Hypothalamus (tissue), 51 donors: Measurements from ENCODE around the gene EFHC2.

Experiments
- DNase-seq, 51 donors: peaks; one replicate each; lab custom pipeline; 2025; lab: John Stamatoyannopoulos, UW

Gene EFHC2, protein sequence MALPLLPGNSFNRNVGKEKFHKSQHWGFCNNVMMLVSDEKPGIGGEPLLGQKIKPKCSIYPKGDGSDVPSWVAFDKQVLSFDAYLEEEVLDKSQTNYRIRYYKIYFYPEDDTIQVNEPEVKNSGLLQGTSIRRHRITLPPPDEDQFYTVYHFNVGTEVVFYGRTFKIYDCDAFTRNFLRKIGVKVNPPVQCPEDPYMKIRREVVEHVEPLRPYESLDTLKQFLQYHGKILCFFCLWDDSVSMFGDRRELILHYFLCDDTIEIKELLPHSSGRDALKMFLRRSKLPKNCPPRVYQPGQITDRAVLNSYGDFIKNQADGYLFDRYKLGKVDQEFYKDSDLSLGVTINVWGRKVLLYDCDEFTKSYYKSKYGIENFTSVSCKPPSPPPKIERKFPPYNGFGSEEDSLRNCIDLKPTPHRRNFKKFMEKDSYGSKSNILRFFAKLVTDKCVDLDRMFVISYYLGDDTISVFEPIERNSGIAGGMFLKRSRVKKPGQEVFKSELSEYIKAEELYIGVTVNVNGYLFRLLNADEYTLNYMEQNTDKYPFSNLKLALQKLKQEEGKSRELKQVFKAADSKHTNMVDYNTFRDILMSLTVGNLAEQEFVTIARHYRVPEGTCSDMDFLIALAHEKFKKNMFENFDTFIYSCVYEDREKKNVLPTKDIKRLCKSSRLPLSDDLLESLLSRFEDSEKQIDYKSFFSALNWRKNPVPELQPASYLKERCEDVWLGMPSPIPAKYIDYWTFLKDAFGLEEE

DNA sequence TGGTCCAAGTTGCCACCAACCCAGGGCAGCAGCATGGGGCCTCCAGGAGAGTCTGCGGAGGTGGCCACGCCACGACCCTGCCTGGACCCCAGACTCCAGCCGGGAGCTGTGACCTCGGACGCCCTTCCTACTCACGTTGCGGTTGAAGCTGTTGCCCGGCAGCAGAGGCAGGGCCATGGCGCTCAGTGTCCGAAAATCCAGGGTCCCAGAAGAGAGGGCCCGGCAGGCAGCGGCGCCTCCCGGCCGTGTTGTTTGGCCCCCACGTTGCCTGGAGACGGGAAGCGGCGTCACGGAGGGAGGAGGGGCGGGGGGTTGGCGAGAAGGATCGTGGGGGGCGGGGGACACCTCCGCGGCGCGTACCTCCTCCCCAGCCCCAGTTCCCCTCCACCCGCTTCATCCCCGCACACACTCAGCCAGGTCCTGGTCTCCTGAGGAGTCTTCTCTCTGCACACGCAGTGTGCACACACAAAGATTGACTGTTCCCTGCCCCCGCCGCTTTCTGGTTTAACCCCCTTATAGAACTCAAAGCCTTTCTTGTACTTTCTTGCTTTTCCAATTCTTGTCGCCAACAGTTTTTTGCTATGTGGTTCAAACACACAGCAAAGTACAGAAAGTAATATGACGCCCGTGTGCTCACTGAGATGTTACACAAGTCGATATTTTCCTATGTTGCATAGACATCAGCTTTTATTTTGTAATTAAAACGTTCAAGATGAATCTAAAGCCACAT lies at the start of gene EFHC2:
Gene EFHC2, minus strand, starts transcription at position 261 of the 730 bp plus-strand sequence. Its CDS starts 84 bp downstream, at position 177.
- DNase-seq: peak in 31 of 51 donors; percentile 0 to 33 (median 8)

DNA sequence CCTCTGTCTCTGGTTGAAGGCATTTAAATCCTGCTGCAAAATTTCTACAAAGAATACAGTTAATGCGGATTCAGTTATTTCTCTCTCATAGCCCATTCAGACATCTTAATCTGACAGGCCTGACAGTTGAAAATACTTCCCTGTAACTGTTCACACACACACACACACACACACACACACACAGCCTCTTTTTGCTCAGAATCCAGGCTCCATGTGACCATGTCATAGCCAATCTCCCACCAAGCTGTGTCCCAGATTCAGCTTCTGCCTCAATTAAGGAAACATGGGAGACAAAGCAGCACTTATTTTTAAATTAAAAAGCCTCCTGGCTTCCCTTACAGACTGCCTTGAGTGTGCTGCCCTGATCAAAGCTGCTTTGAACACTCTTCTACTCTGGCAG lies 49.3 kb upstream of the EFHC2 start:
- peak in 22 of 51 donors; percentile 0 to 50 (median 2) for DNase-seq

DNA sequence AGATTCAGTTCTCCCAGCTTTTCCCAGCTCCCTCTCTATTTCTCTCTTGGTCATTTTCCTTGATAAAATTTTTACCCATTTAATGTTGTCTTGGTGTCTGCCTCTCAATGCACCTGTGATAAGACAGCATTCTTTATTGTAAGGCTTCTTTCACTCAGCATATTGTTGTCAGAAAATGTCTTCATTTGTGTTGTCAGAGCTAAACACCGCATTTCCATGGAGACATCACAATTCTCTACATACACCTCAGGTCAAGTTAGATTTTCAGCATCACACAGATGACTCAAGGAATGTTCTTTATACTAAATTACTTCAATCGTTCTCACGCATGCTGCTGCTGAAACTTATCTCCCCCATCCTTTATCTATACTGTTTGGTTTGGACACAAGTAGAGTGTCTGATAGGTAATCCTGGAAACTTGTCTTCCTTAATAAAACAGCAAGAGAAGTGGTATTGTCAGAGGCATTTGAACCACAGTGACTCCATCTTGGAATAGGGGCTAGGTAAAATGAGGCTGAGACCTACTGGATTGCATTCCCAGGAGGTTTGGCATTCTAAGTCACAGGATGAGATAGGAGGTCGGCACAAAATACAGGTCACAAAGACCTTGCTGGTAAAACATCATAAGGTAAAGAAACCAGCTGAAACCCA lies 41.3 kb upstream of the EFHC2 start:
- no peak for DNase-seq

DNA sequence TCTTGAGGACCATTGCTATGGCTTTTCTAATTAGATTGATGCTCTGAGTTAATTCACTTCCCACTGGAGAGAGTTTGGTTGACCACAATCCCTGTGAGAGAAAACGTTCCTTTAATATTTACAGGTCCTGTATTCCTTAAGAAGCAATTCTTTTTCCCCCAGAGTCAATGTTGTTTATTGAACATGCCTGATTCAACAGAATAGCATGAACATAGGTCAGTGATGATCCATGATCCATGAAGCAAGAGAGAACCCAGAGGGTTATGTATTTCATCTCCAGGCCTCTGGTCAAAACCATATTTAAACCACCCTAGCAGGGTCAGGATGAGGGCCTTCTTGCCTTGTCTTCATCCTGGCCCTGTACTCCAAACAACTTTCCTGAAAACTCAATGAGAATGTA lies 39.4 kb upstream of the EFHC2 start:
- no peak for DNase-seq

DNA sequence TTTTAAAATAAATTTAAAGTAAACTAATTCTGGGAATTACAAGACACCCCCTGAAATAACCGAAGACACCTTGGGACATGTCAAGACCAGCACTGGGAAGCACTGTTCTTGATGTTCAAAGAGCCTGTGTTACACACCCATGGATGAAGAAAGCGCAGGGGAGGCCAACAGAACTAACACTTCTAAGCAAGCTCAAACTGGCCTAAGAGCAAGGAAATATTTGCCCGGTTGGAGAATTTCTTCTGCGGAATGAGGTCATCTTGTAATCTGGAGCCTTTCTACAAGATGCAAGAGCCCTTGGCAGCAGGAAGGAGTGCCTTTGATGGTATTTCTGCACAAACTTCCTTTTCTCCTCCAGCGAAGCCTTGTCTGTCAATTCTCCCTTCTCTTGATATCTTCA lies 9.3 kb upstream of the EFHC2 start:
- no peak for DNase-seq

DNA sequence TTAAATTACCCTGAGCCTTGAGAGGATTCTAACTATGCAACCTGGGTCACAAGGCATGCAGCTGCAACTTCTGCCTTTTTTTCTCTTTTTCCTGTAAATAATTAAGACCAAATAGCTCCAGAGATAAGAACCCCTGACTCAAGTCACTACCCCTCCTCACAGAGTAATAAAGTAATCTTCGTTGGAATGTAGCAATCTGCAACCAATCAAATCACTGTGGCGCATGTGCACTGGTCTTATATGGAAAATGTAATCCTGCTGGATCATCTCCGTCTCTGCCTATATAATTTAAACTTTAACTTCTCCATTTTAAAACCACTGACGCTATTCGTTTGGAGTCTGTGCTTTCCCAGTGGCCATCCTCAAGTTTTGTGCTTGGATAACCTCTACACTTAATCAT lies 6.1 kb upstream of the EFHC2 start:
- no peak for DNase-seq

DNA sequence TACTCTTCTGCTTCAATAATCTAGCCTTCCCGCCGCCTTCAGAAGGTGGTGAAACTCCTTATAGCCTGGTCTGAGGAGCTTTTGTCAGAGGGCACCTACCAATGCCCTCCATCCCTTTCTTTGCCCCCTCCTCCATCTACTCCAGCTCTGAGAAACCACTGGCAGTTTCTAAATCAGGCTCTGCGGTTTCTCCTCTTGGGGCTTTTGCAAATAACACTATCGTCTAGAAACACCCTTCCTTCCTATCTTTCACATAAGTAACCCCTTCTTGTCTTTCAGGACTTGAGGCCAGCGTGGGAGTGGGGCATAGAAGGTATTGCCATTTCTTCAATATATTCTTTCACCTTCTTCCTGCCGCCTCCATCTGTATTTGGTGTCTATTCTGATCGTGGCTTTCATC lies 1.2 kb upstream of the EFHC2 start:
- DNase-seq: no peak

DNA sequence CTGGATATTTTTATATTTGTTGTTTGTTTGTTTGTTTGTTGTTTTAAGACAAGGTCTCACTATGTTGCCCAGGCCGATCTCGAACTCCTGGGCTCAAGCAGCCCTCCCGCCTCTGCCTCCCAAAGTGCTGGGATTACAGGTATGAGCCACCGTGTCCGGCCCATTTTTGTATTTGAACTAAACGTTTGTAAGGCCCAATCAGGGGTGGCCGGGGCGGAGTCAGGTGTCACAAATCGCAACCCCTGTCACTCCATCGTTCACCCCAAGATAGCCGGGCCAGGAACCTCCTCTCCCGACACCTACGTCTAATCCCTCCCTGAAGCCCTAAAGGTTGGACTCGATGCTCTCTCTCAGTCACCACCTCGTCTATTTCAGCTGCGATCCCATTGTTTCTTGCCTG lies 722 bp upstream of the EFHC2 start:
- DNase-seq: peak in 3 of 51 donors; percentile 0 to 2 (median 0)

DNA sequence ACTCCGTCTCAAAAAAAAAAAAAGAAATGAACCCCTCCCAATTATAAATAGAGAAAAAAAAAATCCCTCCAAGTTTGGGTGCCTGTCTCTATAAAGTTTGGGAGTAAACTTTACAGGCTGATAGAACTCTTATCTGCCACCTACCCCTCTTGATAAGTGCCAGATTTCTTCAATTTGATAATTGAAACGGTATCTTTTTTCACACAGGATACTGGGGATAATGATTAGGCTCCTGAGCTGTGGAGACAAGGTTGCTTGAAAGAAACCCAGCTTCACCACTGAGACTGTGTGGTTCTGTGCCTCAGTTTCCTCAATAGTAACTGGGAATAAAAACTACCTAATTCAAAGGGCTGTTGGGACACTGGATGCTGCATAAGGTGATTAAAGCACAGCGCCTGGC lies 606 bp downstream of the EFHC2 start:
- DNase-seq: no peak

DNA sequence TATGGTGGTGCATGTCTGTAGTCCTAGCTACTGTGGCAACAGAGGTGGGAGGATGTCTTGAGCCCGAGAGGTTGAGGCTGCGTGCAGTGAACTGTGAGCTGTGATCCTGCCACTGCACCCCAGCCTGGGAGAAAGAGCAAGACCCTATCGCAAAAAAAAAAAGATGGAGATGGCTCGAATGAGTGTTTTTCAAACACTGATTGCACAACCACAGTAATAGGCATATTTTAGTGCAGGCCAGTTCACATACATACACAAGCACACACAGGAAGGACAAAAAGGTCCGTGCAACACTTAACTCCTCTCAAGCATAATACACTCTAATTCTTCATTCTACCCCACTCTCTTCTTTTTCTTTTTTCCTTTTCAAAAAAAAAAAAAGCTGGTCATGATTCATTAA lies 5.1 kb downstream of the EFHC2 start:
- no peak for DNase-seq

DNA sequence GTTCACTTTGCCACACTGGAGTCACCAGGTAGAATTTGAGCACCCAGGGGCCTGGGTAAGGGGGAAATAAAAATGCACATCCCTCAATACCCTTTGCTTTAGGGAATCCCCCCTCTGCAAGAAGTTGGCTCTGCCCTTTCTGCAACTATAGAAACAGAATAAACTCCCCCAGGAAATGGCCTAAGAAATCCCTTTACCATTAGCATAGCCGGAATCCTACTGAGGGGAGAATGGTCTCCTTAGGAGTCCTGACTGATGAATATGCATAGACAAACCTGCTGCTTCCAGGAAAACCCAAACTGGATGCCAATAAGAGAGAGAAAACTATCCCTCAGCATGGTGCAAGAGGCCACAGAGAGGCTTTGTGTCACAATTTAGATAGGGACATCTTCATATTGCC lies 11.0 kb downstream of the EFHC2 start:
- no peak for DNase-seq

DNA sequence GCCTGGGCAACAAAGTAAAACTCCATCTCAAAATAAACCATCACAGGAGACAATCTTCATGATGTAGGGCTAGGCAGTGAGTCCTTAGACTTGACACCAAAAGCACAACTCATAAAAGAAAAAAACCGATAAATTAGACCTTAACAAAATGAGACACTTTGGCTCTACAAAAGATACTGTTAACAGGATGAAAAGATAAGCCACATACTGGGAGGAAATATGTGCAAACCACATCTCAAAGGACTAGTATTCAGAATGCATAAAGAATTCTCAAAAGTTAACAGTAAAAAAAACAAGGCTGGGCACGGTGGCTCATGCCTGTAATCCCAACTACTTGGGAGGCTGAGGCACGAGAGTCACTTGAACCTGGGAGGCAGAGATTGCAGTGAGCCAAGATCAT lies 13.2 kb downstream of the EFHC2 start:
- DNase-seq: no peak

DNA sequence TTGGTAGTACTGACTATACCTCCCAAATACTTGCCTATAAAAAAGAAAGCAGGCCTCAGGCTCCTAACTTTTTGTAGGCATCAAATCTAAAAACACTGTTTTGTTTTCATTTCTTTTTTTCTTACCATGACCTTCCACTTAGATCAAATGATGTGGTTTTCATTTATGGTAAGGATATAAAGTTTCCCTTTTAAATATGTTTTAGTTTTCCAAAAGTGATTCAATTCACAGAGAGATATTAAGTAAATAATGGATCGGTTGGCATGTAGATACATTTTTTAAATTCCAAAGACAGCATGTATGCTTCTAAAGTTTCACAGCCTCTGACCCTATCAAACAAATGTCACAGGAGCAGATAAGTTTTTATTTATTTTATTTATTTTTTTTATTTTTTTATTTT lies 23.9 kb downstream of the EFHC2 start:
- DNase-seq: no peak

DNA sequence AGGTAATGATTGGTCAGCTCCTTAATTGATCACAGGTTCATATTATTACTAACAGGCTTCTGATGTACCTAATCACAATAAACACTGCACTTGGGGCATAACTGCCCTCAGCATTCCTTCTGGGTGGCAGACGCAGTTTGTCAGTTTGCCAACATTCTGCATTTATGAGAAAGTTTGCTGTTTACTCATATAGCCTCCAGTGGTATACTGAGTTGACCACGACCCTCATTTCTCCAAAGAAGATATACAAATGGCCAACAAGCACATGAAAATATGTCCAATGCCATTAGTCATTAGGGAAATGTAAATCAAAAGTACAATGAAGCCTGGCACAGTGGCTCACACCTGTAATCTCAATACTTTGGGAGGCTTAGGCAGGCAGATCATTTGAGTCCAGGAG lies 26.3 kb downstream of the EFHC2 start:
- no peak for DNase-seq

DNA sequence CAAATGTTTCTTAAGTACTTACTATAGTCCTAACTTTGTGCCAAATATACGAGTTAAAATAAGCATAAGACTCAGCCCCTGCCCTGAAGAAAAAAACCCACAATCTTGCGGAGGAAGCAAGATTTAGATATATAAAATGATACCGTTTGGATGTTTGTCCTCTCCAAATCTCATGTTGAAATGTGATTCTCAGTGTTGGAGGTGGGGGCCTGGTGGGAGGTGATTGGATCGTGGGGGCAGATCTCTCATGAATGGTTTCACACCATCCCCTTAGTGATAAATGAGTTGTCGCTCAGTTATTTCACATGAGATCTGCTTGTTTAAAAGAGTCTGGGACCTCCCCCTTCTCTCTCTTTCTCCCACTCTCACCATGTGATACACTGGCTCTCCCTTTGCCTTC lies 28.7 kb downstream of the EFHC2 start:
- no peak for DNase-seq

DNA sequence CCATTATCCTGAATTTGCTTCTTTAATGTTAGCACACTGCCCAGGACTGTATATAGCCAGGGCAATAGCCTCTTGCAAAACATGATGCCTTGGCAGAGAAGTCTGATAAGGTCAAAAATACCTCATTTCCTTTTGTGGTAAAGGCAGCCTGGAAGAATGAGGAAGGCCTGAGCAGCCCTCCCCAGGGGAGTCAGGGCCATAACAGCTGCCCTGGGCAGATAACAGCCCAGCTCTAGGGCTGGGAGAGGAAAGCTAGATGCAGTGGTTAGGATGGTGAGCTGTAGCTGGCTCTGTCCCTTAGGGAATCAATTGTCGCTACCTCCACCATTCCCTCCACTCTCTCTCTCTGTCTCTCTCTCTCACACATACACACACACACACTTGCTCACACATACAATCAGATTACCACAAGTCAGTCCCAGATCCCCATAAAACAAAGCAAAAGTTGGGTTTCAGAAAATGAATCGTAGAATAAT lies 29.2 kb downstream of the EFHC2 start:
- DNase-seq: peak in 2 of 51 donors; percentile 0 to 3

DNA sequence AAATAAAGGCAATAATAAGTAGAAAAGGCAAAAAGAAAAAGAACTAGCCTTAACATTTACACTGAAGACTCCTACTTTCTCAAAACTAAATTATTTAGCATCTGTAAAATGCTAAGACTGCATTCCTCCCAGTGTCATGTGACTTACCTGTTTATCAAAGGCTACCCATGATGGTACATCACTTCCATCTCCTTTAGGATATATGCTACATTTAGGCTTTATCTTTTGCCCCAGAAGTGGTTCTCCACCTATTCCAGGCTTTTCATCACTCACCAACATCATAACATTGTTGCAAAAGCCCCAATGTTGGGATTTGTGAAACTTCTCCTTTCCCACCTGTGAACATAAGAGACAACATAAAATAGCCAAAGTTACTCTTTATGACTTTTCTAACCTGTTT lies 31.1 kb downstream of the EFHC2 start:
- no peak for DNase-seq

DNA sequence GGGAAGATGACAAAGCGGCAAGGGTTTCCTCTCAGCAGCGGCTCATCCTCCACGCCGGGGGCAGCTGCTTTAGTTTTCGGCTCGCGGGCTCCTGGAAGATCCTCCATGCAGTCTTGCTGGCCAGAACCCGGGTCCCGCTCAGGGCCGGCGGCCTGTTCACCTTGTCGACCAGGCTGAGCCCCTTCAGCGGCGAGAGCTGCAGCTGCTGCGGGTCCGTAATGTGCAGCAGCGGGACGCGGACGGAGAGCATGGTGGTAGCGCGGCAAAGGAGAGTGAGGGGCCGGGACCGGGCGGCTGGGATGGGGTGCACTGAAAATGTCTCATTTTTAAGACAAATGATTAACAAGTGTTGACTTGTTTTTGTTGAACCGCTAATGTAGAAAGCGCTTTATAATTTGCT lies 33.2 kb downstream of the EFHC2 start:
- DNase-seq: no peak

DNA sequence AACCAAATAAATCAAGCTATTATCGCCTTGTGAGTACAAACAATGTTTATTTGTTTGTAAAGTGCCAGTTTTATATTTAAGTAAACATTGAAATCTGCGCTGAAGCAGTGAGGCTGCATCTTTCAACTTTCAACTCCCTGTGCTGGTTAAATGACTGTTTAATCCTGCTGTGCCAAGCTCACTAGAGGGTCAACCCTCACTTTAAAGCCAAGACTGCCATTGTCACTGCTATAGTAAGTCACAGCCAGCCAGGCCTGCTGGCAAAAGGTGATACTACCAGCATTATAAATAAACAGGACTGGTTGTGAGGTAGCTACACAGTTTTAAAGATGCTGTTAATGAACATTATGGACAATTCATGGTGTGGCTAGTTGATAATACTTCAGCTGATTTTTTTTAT lies 34.6 kb downstream of the EFHC2 start:
- DNase-seq: no peak

DNA sequence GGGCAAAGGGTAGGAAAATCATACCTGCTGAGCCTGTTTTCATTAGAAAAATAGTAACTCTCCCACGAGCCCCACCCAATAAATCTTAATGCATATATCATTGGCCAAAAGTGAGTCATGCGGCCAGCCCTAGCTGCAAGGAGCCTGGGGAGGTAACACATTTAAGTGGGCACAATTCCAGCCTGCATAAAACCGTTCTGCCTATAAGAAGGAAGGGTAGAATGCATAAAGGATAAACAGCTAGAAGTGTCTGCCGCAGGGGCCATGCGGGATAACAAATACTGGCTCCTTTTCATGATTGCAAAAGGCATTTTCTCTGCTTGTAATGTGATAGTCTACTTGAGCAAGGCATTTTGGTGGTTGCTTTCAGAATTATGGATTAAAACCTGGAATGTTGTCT lies 37.1 kb downstream of the EFHC2 start:
- DNase-seq: no peak

DNA sequence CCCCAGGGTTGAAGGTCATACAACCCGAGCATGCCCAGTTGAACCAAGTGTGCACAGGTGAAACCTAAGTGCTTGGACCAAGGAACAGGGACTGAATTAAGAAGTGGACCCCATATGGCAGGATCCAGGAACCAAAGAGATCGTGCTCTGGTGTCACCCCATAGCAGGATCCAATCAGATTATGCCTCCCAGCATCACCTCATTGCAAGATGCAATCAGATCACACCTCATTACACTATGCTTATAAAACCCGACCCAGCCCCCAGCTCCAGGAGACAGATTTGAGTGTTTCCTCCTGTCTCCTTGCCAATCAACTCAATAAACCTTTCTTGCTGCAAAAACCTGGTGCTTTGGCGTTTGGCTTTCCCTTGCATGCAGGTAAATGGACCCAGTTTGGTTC lies 37.6 kb downstream of the EFHC2 start:
- no peak for DNase-seq
